WTC11 (cell line): ENCODE results near the gene ADM5.

Experiments
- ATF3 ChIP-seq: sonication (generic); formaldehyde crosslinking; conservative IDR thresholded peaks from 2 replicates; pipeline ENCODE4 v1.8.1; 2022; ENCODE audit warnings: mild to moderate bottlenecking, missing genetic modification reagents
- CTCF ChIP-seq: fragments of 200-600 bp; IDR thresholded peaks from 2 replicates; pipeline ENCODE4 v1.8.0; 2022; ENCODE audit warnings: antibody characterized with exemption
- FOXJ3 ChIP-seq: sonication (generic); formaldehyde crosslinking; IDR thresholded peaks from 2 replicates; pipeline ENCODE4 v1.9.0; 2021; ENCODE audit warnings: missing genetic modification reagents, mild to moderate bottlenecking, borderline replicate concordance
- HMGXB4 ChIP-seq: sonication (generic); formaldehyde crosslinking; IDR thresholded peaks from 2 replicates; pipeline ENCODE4 v1.8.1; 2023; ENCODE audit warnings: mild to moderate bottlenecking, moderate library complexity, missing genetic modification reagents
- IRF2 ChIP-seq: sonication (generic); formaldehyde crosslinking; IDR thresholded peaks from 2 replicates; pipeline ENCODE4 v1.8.0; 2022; ENCODE audit warnings: low read depth, missing genetic modification reagents, borderline replicate concordance
- JUN ChIP-seq: sonication (generic); formaldehyde crosslinking; IDR thresholded peaks from 2 replicates; pipeline ENCODE4 v1.8.0; 2023; ENCODE audit warnings: mild to moderate bottlenecking, missing genetic modification reagents
- NFE2L1 ChIP-seq: sonication (generic); formaldehyde crosslinking; IDR thresholded peaks from 2 replicates; pipeline ENCODE4 v1.8.1; 2023; ENCODE audit warnings: missing genetic modification reagents
- SMAD3 ChIP-seq: sonication (generic); formaldehyde crosslinking; IDR thresholded peaks from 2 replicates; pipeline ENCODE4 v1.8.0; 2022; ENCODE audit warnings: missing genetic modification reagents, mild to moderate bottlenecking, borderline replicate concordance
- TP53 ChIP-seq: sonication (generic); formaldehyde crosslinking; IDR thresholded peaks from 2 replicates; pipeline ENCODE4 v1.8.1; 2023; ENCODE audit warnings: mild to moderate bottlenecking, missing genetic modification reagents
- ZBTB43 ChIP-seq: sonication (generic); formaldehyde crosslinking; IDR thresholded peaks from 2 replicates; pipeline ENCODE4 v1.8.1; 2023; ENCODE audit warnings: mild to moderate bottlenecking, missing genetic modification reagents
- ZNF317 ChIP-seq: sonication (generic); formaldehyde crosslinking; IDR thresholded peaks from 2 replicates; pipeline ENCODE4 v1.8.1; 2023; ENCODE audit warnings: low read depth, mild to moderate bottlenecking, moderate library complexity, missing genetic modification reagents, borderline replicate concordance

- TF ChIP-seq SMAD3: no peak
- no peak for TF ChIP-seq CTCF
- no peak for TF ChIP-seq ATF3 (CRISPR knock-in tag)
- TF ChIP-seq HMGXB4 (CRISPR knock-in tag): no peak
- no peak for TF ChIP-seq TP53 (CRISPR knock-in tag)
- no peak for TF ChIP-seq ZNF317 (CRISPR knock-in tag)
- no peak for TF ChIP-seq FOXJ3 (CRISPR knock-in tag)
- no peak for TF ChIP-seq NFE2L1 (CRISPR knock-in tag)
- TF ChIP-seq IRF2 (CRISPR knock-in tag): no peak
- TF ChIP-seq ZBTB43 (CRISPR knock-in tag): no peak
- TF ChIP-seq JUN: no peak
Observed at GRCh38 chr19:49657493-49658138, 31.8 kb upstream of the ADM5 start.
